Testis (tissue), 3 donors: ENCODE measurements around the gene DAD1. TPM values are rescaled to one million over a fixed set of nuclear protein-coding genes. Genes with fewer than 3 reads are reported as not detected.
"Not testable (repeated sequence)": the region's sequence is repeated elsewhere in the genome, so short reads cannot be mapped to it uniquely, and the experiment has no call there.

ENCODE experiments used
- DNase-seq: peaks from one replicate; pipeline ENCODE4 v3.0.0-alpha.2; 2019
- H3K27ac ChIP-seq, 2 donors: fragments of 200-600 bp; sonication (generic); one replicate each; pipeline ENCODE4 v1.5.1; 2019
- H3K27me3 ChIP-seq: fragments of 200-600 bp; sonication (generic); one replicate; pipeline ENCODE4 v1.5.1; 2019
- H3K36me3 ChIP-seq: fragments of 200-600 bp; sonication (generic); one replicate; pipeline ENCODE4 v1.5.1; 2017; ENCODE audit warnings: low read depth; ENCODE audit errors: missing control alignments
- H3K4me1 ChIP-seq: fragments of 200-600 bp; sonication (generic); one replicate; pipeline ENCODE4 v1.5.1; 2019
- H3K4me3 ChIP-seq, 2 donors: fragments of 200-600 bp; sonication (generic); one replicate each; pipeline ENCODE4 v1.5.1; 2017 to 2019
- H3K9me3 ChIP-seq: fragments of 200-600 bp; sonication (generic); one replicate; pipeline ENCODE4 v1.5.1; 2017
- POLR2A ChIP-seq: fragments of 450-650 bp; IDR thresholded peaks from one replicate; pipeline ENCODE4 v1.6.1; 2017; ENCODE audit warnings: antibody characterized with exemption, mild to moderate bottlenecking, moderate library complexity
- WGBS, 2 donors: methylation state at CpG; one replicate each; pipeline ENCODE4 v1.1.5; 2018; 5-methylcytosine and 5-hydroxymethylcytosine counted together
- intact Hi-C: fragments of 100-400 bp; cut with DNase I; formaldehyde crosslinking; loops from one replicate; pipeline ENCODE4 v1.15.1; 2023; ENCODE audit warnings: low total_unique reads
- polyA plus RNA-seq: library from polyadenylated mRNA; stranded (reverse); fragments of 350-450 nt; fragmentation: Illumina TruSeq; extraction: RNeasy Lipid Tissue Mini Kit (QIAGEN cat#74804); gene quantifications from one replicate; pipeline ENCODE4 v1.2.3, GENCODE V29; 2014; ENCODE audit warnings: low read depth, low replicate concordance; ENCODE audit not compliant: insufficient read depth
- total RNA-seq, 2 donors: library from RNA; depleted of rRNA; stranded (reverse); fragments of >200 nt; gene quantifications; one replicate each; pipeline ENCODE4 v1.2.3, GENCODE V29; 2016
- TF ChIP-seq, protein P1 (sequence below), 3 experiments: fragments of 450-650 bp in 2 of 3; fragments of 200-600 bp in 1 of 3; sonication (generic) in 1 of 3; IDR thresholded peaks; one replicate each; pipeline ENCODE4 v1.5.1; 2016 to 2019; ENCODE audit warnings: antibody characterized with exemption in 3 of 3, mild to moderate bottlenecking in 2 of 3, moderate library complexity in 1 of 3

The DAD1 gene
- total and polyA plus RNA-seq, 3 donors from 2014 or later = 209 to 350 (median 235) TPM

GRCh38 chr14:22569737-22570131 is 19.3 kb downstream of the DAD1 start:
- TF ChIP-seq POLR2A = no peak
- TF ChIP-seq, protein P1, sequence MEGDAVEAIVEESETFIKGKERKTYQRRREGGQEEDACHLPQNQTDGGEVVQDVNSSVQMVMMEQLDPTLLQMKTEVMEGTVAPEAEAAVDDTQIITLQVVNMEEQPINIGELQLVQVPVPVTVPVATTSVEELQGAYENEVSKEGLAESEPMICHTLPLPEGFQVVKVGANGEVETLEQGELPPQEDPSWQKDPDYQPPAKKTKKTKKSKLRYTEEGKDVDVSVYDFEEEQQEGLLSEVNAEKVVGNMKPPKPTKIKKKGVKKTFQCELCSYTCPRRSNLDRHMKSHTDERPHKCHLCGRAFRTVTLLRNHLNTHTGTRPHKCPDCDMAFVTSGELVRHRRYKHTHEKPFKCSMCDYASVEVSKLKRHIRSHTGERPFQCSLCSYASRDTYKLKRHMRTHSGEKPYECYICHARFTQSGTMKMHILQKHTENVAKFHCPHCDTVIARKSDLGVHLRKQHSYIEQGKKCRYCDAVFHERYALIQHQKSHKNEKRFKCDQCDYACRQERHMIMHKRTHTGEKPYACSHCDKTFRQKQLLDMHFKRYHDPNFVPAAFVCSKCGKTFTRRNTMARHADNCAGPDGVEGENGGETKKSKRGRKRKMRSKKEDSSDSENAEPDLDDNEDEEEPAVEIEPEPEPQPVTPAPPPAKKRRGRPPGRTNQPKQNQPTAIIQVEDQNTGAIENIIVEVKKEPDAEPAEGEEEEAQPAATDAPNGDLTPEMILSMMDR (IDR thresholded peaks at IDR 0.05) = no peak
- no peaks in the 10 kb centered on the region for H3K36me3 ChIP-seq
- H3K27me3 ChIP-seq = no peaks in the 10 kb centered on the region
- DNase-seq = no peak
- H3K27ac ChIP-seq = no peak overlapping the region
- WGBS, 2 donors = 62 to 91% methylated on average over 3 of the region's 3 CpGs
- no peak overlapping the region for H3K4me3 ChIP-seq
- H3K4me1 ChIP-seq = peaks cover 10% of the 10 kb centered on the region
- intact Hi-C loops = loop anchor here (10.0 kb wide), 1 partner anchor 285 kb away; no protein-coding TSS in a partner anchor
- no peaks in the 10 kb centered on the region for H3K9me3 ChIP-seq

DNA sequence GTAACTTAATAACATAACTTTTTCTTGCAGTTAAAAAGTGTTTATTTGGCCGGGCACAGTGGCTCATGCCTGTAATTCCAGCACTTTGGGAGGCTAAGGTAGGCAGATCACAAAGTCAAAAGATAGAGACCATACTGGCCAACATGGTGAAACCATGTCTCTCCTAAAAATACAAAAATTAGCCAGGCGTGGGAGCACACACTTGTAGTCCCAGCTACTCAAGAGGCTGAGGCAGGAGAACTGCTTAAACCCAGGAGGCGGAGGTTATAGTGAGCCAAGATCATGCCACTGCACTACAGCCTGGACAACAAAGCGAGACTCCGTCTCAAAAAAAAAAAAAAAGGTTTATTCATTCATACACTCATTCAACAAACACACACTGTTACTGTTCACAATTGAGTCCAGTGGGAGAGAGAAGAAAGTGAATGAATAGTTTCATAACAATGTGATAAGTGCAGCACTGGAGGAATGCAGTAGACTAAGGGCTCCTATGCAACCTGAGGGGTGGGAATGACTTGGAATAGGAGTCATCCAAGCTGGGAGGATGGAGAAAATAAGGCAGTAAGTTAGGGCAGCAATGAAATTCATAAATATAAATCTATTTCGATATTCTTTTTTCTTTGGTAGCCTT is 19.8 kb downstream of the DAD1 start:
- no peak overlapping the region for H3K4me3 ChIP-seq
- H3K27ac ChIP-seq = no peak overlapping the region

GRCh38 chr14:22567437-22567836 is 21.6 kb downstream of the DAD1 start:
- intact Hi-C loops = loop anchor here (10.0 kb wide), 1 partner anchor 287 kb away; no protein-coding TSS in a partner anchor
- DNase-seq = no peak
- no peak for TF ChIP-seq POLR2A
- TF ChIP-seq, protein P1 (IDR thresholded peaks at IDR 0.05) = no peak
- Histone ChIP-seq H3K27me3 (no peaks in the 10 kb centered on the region), H3K27ac (no peak overlapping the region), H3K4me1 (peaks cover 6% of the 10 kb centered on the region), H3K9me3 (no peaks in the 10 kb centered on the region), H3K4me3 (no peak overlapping the region), H3K36me3 (no peaks in the 10 kb centered on the region)
- 87 to 88% methylated on average over 1 of the region's 1 CpG for WGBS, 2 donors

More for the DNA sequence above, 19.8 kb downstream of the DAD1 start:
- 78 to 91% methylated on average over 6 of the region's 6 CpGs for WGBS, 2 donors
- no peaks in the 10 kb centered on the region for H3K27me3 ChIP-seq
- TF ChIP-seq, protein P1 (IDR thresholded peaks at IDR 0.05) = no peak
- no peak for TF ChIP-seq POLR2A
- no peaks in the 10 kb centered on the region for H3K36me3 ChIP-seq
- H3K4me1 ChIP-seq = peaks cover 10% of the 10 kb centered on the region
- no peak for DNase-seq
- H3K9me3 ChIP-seq = no peaks in the 10 kb centered on the region
- intact Hi-C loops = loop anchor here (10.0 kb wide), 1 partner anchor 286 kb away; no protein-coding TSS in a partner anchor

DNA sequence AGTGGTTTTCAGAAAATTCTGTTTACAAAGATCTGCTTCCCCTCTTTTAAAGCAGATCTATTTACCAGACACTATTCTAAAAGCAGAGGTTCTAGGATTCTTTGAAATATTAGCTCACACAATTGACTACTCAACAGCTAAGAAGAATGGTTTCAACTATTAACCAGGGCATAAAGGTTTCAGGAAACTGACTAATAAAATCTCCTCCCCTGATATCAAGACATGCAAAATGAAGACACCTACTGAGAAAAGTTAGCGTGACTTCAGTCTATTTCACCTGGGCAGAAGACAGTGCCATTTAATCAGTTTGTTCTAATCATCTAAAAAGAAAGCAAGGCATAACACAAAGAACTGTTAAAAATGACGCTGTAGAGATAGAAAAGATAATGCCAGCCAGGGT is 22.2 kb downstream of the DAD1 start:
- no peaks in the 10 kb centered on the region for H3K36me3 ChIP-seq
- intact Hi-C loops = loop anchor here (10.0 kb wide), 1 partner anchor 288 kb away; no protein-coding TSS in a partner anchor
- H3K9me3 ChIP-seq = no peaks in the 10 kb centered on the region
- H3K27ac ChIP-seq = no peak overlapping the region
- H3K27me3 ChIP-seq = no peaks in the 10 kb centered on the region
- no peak for DNase-seq
- WGBS, 2 donors = 78 to 84% methylated on average over 2 of the region's 2 CpGs
- TF ChIP-seq, protein P1 (IDR thresholded peaks at IDR 0.05) = no peak
- no peak for TF ChIP-seq POLR2A
- H3K4me3 ChIP-seq = no peak overlapping the region
- H3K4me1 ChIP-seq = peaks cover 4% of the 10 kb centered on the region

- intact Hi-C loops = loop anchor here (10.0 kb wide), 1 partner anchor 289 kb away; no protein-coding TSS in a partner anchor
- WGBS, 2 donors = 90 to 95% methylated on average over 9 of the region's 9 CpGs
- not testable (repeated sequence) for H3K27ac ChIP-seq
Observed at GRCh38 chr14:22566266-22566665, 22.8 kb downstream of the DAD1 start.

More at GRCh38 chr14:22566266-22566665, 22.8 kb downstream of the DAD1 start:
- H3K27me3 ChIP-seq, DNase-seq, H3K36me3 ChIP-seq, H3K4me3 ChIP-seq, H3K9me3 ChIP-seq, H3K4me1 ChIP-seq: not testable (repeated sequence)
